GM18907 (cell line): ENCODE measurements around the gene DRAM1.
"Not testable (repeated sequence)": the region's sequence is repeated elsewhere in the genome, so short reads cannot be mapped to it uniquely, and the experiment has no call there.

Source experiments
- ATAC-seq: cut with Tn5 transposase; IDR thresholded peaks from one replicate; pipeline ENCODE4 v1.9.1; 2021; ENCODE audit warnings: mild to moderate bottlenecking, moderate library complexity; ENCODE audit not compliant: unreplicated experiment

The DRAM1 gene

GRCh38 chr12:101901777-101902176 lies 24.4 kb downstream of the DRAM1 start:
- ATAC-seq: no peak

GRCh38 chr12:101902641-101903040 lies 25.3 kb downstream of the DRAM1 start:
- no peak for ATAC-seq

GRCh38 chr12:101906226-101906625 lies 28.8 kb downstream of the DRAM1 start:
- ATAC-seq: no peak

- no peak for ATAC-seq
These were observed 31.0 kb downstream of the DRAM1 start for GRCh38 chr12:101908395-101908794.

- ATAC-seq: peak; percentile 47
These were observed 32.3 kb downstream of the DRAM1 start for GRCh38 chr12:101909646-101910045.

- ATAC-seq: no peak
These were observed 38.5 kb downstream of the DRAM1 start for GRCh38 chr12:101915841-101916240.

- ATAC-seq: not testable (repeated sequence)
These were observed 41.4 kb downstream of the DRAM1 start for GRCh38 chr12:101918805-101919204.

- no peak for ATAC-seq
These were observed 42.1 kb downstream of the DRAM1 start for GRCh38 chr12:101919447-101919846.

GRCh38 chr12:101920906-101921305 lies 43.5 kb downstream of the DRAM1 start:
- ATAC-seq: no peak

GRCh38 chr12:101923045-101923718 lies 45.8 kb downstream of the DRAM1 start:
- ATAC-seq: no peak

GRCh38 chr12:101924618-101925017 lies 47.2 kb downstream of the DRAM1 start:
- ATAC-seq: no peak

- no peak for ATAC-seq
These were observed 48.0 kb downstream of the DRAM1 start for GRCh38 chr12:101925361-101925760.

- no peak for ATAC-seq
These were observed 48.6 kb downstream of the DRAM1 start for GRCh38 chr12:101925935-101926334.

- no peak for ATAC-seq
These were observed 49.7 kb downstream of the DRAM1 start for GRCh38 chr12:101927036-101927435.

- ATAC-seq: no peak
These were observed 50.6 kb downstream of the DRAM1 start for GRCh38 chr12:101927999-101928398.

- no peak for ATAC-seq
These were observed 51.2 kb downstream of the DRAM1 start for GRCh38 chr12:101928556-101928955.

- peak; percentile 21 for ATAC-seq
These were observed 52.1 kb downstream of the DRAM1 start for GRCh38 chr12:101929365-101930041.

- ATAC-seq: peak; percentile 50
These were observed 54.3 kb downstream of the DRAM1 start for GRCh38 chr12:101931498-101932326.

GRCh38 chr12:101933866-101934514 lies 56.6 kb downstream of the DRAM1 start:
- no peak for ATAC-seq

GRCh38 chr12:101935890-101936746 lies 58.7 kb downstream of the DRAM1 start:
- ATAC-seq: peak; percentile 72
